Panc1 (cell line): ENCODE results near the gene KIF17. TPM values are rescaled to one million over a fixed set of nuclear protein-coding genes. Genes with fewer than 3 reads are reported as not detected.

ENCODE experiments used
- ATAC-seq: fragments of 200-7000 bp; cut with Tn5 transposase; 2 replicates; pipeline ENCODE4 v1.9.1; 2020; ENCODE audit warnings: mild to moderate bottlenecking, moderate library complexity
- BruUV-seq: library from RNA; stranded (reverse); fragments of 400-500 nt; replicated peaks from 2 replicates; lab custom pipeline; 2021; lab: Mats Ljungman, UMichigan
- CTCF ChIA-PET: fragments of 300-600 bp; sonication (Branson Sonifier 250); formaldehyde crosslinking; loops from one replicate; lab custom pipeline; 2022; ENCODE audit warnings: antibody characterized with exemption; lab: Charles Lee
- POLR2A ChIA-PET: fragments of 300-600 bp; sonication (Branson Sonifier 250); formaldehyde crosslinking; loops from one replicate; lab custom pipeline; 2022; ENCODE audit warnings: antibody characterized with exemption; lab: Charles Lee
- DNase-seq: peaks from one replicate; pipeline ENCODE4 v3.0.0-alpha.2; 2010; ENCODE audit warnings: low read depth, low spot score
- H3K27ac ChIP-seq: 2 replicates; pipeline ENCODE4 v1.5.1; 2011; ENCODE audit warnings: mild to moderate bottlenecking, low read length, inconsistent platforms
- H3K27me3 ChIP-seq: fragments of 200-500 bp; sonication (Bioruptor generic); 2 replicates; pipeline ENCODE4 v1.6.0; 2014; ENCODE audit warnings: low read length, inconsistent platforms; ENCODE audit not compliant: control insufficient read depth, insufficient read depth
- H3K36me3 ChIP-seq: fragments of 200-500 bp; sonication (Bioruptor generic); 2 replicates; pipeline ENCODE4 v1.5.1; 2014; ENCODE audit warnings: inconsistent platforms, mild to moderate bottlenecking, low read length, moderate library complexity; ENCODE audit not compliant: control insufficient read depth, insufficient read depth
- H3K4me1 ChIP-seq: 2 replicates; pipeline ENCODE4 v1.5.1; 2011; ENCODE audit warnings: inconsistent platforms, mild to moderate bottlenecking, low read length, moderate library complexity; ENCODE audit not compliant: control insufficient read depth, insufficient read depth
- H3K4me3 ChIP-seq, 2 experiments: 2 replicates each; pipeline ENCODE4 v1.5.1; 2011 to 2012; ENCODE audit warnings: low read depth in 2 of 2, low read length in 2 of 2, mild to moderate bottlenecking in 2 of 2, inconsistent platforms in 1 of 2, moderate library complexity in 1 of 2
- H3K9me3 ChIP-seq: fragments of 200-500 bp; sonication (Bioruptor generic); 2 replicates; pipeline ENCODE4 v1.5.1; 2014; ENCODE audit warnings: low read depth, mild to moderate bottlenecking, inconsistent platforms, low read length, moderate library complexity; ENCODE audit not compliant: control insufficient read depth, insufficient read depth
- CTCF ChIP-seq: fragments of 450-650 bp; IDR thresholded peaks from 2 replicates; pipeline ENCODE4 v1.5.1; 2017; ENCODE audit warnings: mild to moderate bottlenecking
- POLR2AphosphoS5 ChIP-seq: IDR thresholded peaks from 2 replicates; pipeline ENCODE4 v1.6.1; 2012; ENCODE audit warnings: mild to moderate bottlenecking, low read depth, low read length, moderate library complexity
- REST ChIP-seq, 2 experiments: IDR thresholded peaks; 2 replicates each; pipeline ENCODE4 v1.6.1; 2011 to 2012; ENCODE audit warnings: low read depth in 2 of 2, control low read depth in 1 of 2, low read length in 1 of 2, mild to moderate bottlenecking in 1 of 2, moderate library complexity in 1 of 2; ENCODE audit not compliant: insufficient read depth in 1 of 2
- SIN3A ChIP-seq: IDR thresholded peaks from 2 replicates; pipeline ENCODE4 v1.6.1; 2012; ENCODE audit warnings: low read depth, mild to moderate bottlenecking, low read length, moderate library complexity, borderline replicate concordance; ENCODE audit not compliant: insufficient read depth
- TCF7L2 ChIP-seq: IDR thresholded peaks from 2 replicates; pipeline ENCODE4 v1.6.1; 2011; ENCODE audit warnings: mild to moderate bottlenecking, low read depth, low read length, inconsistent platforms
- in situ Hi-C: cut with HindIII; loops from 2 replicates; pipeline ENCODE4 v1.10.0; 2016; ENCODE audit warnings: low sequenced_read_pairs, low pct_unique_long_range_greater_than_20kb
- intact Hi-C: fragments of 100-400 bp; cut with micrococcal nuclease; formaldehyde crosslinking; loops from one replicate; pipeline ENCODE4 v1.10.0; 2022; ENCODE audit not compliant: unreplicated experiment
- total RNA-seq: library from RNA; stranded (reverse); gene quantifications from one replicate; pipeline ENCODE4 v1.2.1, GENCODE V29; 2021; ENCODE audit not compliant: unreplicated experiment

The KIF17 gene
- total RNA-seq, 1 experiment from 2014 or later: 3.9 TPM

GRCh38 chr1:20723537-20724363, 5.9 kb upstream of the KIF17 start:
- ATAC-seq: no peak
- no peaks in the 10 kb centered on the region; the same call in 1 of the 2 replicates for H3K4me1 ChIP-seq
- intact Hi-C loops: no loop called here
- no peaks in the 10 kb centered on the region for H3K36me3 ChIP-seq
- H3K27me3 ChIP-seq: no peaks in the 10 kb centered on the region
- in situ Hi-C loops: no loop called here
- no peak overlapping the region for H3K4me3 ChIP-seq
- DNase-seq: no peak
- no peak overlapping the region for H3K27ac ChIP-seq
- no TSS peak for BruUV-seq
- H3K9me3 ChIP-seq: no peaks in the 10 kb centered on the region
- ChIA-PET POLR2A (interaction anchor here (0.5 to 0.6 kb wide), 2 partner anchors 129 to 136 kb away, joined by 3 to 8 read pairs; no protein-coding TSS in a partner anchor), CTCF (interaction anchor here (1.6 kb wide), 1 partner anchor 27 kb away, joined by 5 read pairs; no protein-coding TSS in a partner anchor)
- TF ChIP-seq TCF7L2: no peak
- no peak for TF ChIP-seq CTCF
- no peak for TF ChIP-seq REST (IDR thresholded peaks at IDR 0.05; ENCODE audit: insufficient read depth in 1 of 2, low read depth in 2 of 2, low read length in 1 of 2)
- no peak for TF ChIP-seq POLR2AphosphoS5
- no peak for TF ChIP-seq SIN3A

DNA sequence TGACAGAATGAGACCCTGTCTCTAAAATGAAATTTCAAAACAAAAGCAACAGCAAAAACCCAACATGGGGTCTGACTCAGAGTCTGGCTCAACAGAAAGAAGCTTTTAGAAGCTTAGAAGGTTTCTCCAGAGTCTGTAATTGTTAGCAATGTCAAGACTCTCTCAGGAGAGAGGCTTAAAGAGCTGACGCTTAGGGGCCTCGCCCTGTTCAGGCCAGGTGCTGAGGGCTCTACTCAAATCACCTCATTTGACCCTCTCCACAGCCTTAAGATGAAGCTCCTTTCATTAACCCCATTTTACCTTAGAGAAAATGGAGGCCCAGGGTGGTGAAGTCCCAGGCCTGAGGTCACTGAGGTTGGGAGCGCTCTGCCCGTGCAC, 5.3 kb upstream of the KIF17 start:
- Histone ChIP-seq H3K27me3 (no peaks in the 10 kb centered on the region), H3K4me3 (no peak overlapping the region), H3K9me3 (no peaks in the 10 kb centered on the region), H3K4me1 (peaks cover 2% of the 10 kb centered on the region; the same call in 1 of the 2 replicates), H3K27ac (no peak overlapping the region), H3K36me3 (no peaks in the 10 kb centered on the region)
- DNase-seq (no peak), ATAC-seq (no peak)
- TF ChIP-seq TCF7L2: no peak
- TF ChIP-seq REST (IDR thresholded peaks at IDR 0.05; ENCODE audit: insufficient read depth in 1 of 2, low read depth in 2 of 2, low read length in 1 of 2): no peak
- TF ChIP-seq POLR2AphosphoS5: no peak
- no peak for TF ChIP-seq SIN3A
- no peak for TF ChIP-seq CTCF
- POLR2A ChIA-PET: interaction anchor here (0.5 kb wide), 1 partner anchor 130 kb away, joined by 3 read pairs; no protein-coding TSS in a partner anchor
- intact Hi-C loops: no loop called here
- CTCF ChIA-PET: no interaction called here
- BruUV-seq: no TSS peak
- in situ Hi-C loops: no loop called here
